HG02981 (cell line): ENCODE data around the gene SCGB1C2.
A peak's percentile ranks its signal among the peaks of the same experiment; 100 is the strongest.
"Not testable (repeated sequence)": the region's sequence is repeated elsewhere in the genome, so short reads cannot be mapped to it uniquely, and the experiment has no call there.

Experiments used
- ATAC-seq: cut with Tn5 transposase; IDR thresholded peaks from one replicate; pipeline ENCODE4 v1.9.1; 2021; ENCODE audit warnings: mild to moderate bottlenecking, moderate library complexity; ENCODE audit not compliant: unreplicated experiment

Gene SCGB1C2

GRCh38 chr17:137166-137807 lies at the start of gene SCGB1C2:
Gene SCGB1C2 (plus strand): TSS chr17:137569. CDS start chr17:137591, 22 bp downstream.
- not testable (repeated sequence) for ATAC-seq

- ATAC-seq, result not testable (repeated sequence)
Measured at GRCh38 chr17:113111-113510, 24.3 kb upstream of the SCGB1C2 start.

GRCh38 chr17:118339-118917 lies 18.9 kb upstream of the SCGB1C2 start:
- not testable (repeated sequence) for ATAC-seq

DNA sequence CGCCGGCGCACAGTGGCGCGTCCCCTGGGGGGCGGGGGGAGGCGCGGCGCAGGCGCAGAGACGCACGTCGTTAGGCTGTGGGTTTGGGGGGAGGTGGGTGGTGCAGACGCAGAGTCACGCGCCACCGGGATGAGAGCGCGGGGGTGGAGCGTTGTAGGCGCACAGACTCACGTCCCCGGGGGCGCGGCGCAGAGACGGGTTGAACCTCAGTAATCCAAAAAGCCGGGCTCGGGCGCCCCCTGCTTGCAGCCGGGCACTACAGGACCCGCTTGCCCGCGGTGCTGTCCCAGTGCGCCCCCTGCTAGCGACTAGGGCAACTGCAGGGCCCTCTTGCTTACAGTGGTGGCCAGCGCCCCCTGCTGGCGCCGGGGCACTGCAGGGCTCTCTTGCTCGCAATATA lies 3.4 kb upstream of the SCGB1C2 start:
- ATAC-seq, result not testable (repeated sequence)

DNA sequence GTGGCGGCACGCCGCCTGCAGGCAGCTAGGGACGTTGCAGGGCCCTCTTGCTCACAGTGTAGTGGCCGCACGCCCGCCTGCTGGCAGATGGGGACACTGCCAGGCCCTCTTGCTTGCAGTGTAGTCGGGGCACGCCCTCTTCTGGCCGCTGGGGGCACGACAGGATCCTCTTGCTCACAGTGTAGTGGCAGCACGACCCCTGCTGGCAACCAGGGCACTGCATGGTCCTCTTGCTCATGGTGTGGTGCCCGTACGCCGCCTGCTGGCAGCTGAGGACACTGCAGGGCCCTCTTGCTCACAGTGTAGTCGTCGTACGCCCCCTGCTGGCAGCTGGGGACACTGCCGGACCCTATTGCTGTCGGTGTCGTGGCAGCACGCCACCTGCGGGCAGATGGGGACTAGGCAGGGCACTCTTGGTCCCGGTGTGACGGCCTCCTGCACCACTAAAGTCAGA lies 3.0 kb upstream of the SCGB1C2 start:
- ATAC-seq, result peak; percentile 82

DNA sequence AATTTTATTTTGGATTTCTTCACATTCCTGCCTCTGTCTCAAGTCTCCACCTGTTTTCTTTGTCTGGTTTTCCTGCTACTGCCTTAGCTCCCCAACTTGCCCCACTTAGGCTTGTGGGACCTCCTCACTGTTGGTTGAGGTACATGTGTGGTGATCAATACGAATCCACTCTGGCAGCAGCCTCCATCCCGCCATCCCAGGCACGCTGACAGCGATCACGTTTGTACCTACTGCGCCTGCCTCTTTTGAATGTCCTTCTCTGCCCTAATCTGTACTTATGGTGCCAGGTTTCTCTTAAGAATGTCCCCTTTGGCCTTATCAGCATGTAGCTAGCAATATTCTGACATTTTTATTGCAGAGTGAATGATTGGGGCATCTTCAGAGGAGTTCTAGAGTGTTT lies 2.3 kb upstream of the SCGB1C2 start:
- ATAC-seq, result not testable (repeated sequence)

GRCh38 chr17:135895-136294 lies 1.5 kb upstream of the SCGB1C2 start:
- ATAC-seq, result not testable (repeated sequence)

DNA sequence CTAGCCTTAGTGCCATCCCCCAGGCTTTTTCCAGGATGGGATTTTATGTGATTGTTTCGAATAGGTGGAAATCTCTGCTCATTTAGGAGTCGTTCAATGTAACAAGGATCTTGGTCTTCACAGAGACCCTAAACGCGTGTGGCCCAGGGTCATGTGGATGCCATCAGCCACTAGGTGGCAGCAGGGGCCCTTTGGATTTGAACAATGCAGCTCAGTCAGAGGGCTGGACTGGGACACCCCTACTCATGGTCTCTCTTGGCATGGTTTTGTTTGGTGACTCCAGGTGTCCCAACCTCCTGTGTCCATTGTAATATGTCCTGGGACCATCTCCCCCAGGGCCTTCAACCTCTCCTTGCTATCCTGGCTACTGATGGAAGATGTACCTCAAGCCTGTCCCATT lies 838 bp upstream of the SCGB1C2 start:
- peak; percentile 67 for ATAC-seq

- not testable (repeated sequence) for ATAC-seq
Measured at GRCh38 chr17:139401-140205, 2.2 kb downstream of the SCGB1C2 start.

- ATAC-seq, result no peak
Measured at GRCh38 chr17:142102-142661, 4.8 kb downstream of the SCGB1C2 start.

- ATAC-seq, result no peak
Measured at GRCh38 chr17:142876-143784, 5.8 kb downstream of the SCGB1C2 start.

DNA sequence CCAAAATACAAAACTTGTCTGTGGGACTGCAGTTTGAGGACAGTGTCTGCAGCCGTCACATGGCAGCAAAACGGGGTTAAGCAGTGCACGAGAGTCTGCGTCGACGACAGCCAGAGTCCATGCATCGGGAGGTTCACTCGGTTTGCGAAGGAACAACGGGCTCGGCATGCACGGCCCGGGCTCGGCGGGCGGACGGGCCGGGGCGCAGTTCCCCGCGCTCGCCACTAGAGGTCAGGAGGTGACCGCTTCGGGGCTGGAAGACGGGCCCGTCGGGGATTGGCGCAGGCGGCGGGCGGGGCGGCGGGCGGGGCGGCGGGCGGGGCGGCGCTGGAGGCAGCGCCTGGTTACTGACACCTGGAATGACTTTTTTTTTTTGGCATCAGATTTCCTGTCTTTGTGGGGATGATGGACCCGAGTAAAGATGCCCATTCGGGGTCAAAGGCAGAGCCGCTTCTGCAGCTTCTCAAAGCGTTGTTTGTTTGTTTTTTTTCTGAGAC lies 6.5 kb downstream of the SCGB1C2 start:
- ATAC-seq, result peak; percentile 59

- ATAC-seq, result no peak
Measured at GRCh38 chr17:144936-145670, 7.7 kb downstream of the SCGB1C2 start.

DNA sequence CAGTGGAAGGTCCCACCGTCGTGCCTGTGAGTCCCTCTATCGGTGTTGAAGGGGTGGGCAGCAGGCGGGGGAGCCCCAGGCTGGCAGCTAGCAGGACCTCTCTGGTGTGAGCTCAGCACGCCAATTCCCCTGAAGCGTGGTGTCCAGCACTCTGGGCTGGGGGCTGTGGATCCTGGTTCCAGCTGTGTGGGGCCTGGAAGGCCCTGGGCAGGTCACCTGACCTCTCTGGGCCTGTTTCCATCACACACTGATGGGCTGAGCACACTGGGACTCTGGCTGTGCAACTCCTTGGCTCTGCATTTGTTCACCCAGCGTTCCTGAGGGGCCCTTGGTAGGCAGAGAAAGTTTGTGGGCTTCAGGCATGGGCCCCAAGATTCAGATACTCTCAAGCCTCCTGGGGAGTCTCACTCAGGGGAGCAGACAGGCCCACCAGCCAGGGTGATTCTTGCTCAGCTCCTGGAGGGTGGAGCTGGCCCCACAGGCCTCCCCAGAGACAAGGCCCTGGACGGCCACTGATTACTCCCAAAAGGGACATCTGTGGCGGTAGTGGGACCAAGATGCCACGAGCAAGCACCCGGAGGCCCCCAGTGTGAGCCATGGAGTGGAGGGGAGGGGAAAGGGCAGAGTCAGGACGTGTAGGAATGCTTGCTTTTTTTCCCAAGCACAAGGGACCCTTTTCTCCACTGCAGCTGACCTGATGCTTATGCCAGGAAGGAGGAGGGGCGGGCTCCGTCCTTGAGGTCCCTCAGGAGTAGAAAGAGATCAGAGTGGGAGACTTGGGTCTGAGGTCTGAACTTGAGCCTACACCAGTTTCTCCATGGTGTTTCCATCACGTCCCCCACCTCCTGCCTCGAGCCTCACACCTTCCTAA lies 8.5 kb downstream of the SCGB1C2 start:
- no peak for ATAC-seq

DNA sequence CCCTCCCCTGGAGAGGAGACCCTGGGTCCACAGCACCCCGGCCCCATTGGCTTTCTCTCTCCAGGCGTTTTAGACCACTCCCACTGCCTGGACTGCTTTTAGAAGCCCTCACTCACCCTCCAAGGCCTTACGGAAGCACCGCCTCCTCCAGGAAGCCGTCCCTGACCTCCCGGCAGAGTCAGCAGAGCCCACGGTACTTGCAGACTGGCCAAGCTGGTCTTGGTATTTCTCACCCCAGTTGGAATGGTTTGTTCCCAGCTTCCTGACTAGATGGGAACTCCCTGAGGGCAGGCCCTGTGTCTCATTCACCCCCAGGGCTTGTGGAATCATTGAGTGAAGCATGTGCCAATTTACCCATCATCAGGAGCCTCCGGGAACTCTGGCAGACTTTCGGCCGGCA lies 9.2 kb downstream of the SCGB1C2 start:
- ATAC-seq, result no peak

GRCh38 chr17:146983-147761 lies 9.8 kb downstream of the SCGB1C2 start:
- ATAC-seq, result no peak

DNA sequence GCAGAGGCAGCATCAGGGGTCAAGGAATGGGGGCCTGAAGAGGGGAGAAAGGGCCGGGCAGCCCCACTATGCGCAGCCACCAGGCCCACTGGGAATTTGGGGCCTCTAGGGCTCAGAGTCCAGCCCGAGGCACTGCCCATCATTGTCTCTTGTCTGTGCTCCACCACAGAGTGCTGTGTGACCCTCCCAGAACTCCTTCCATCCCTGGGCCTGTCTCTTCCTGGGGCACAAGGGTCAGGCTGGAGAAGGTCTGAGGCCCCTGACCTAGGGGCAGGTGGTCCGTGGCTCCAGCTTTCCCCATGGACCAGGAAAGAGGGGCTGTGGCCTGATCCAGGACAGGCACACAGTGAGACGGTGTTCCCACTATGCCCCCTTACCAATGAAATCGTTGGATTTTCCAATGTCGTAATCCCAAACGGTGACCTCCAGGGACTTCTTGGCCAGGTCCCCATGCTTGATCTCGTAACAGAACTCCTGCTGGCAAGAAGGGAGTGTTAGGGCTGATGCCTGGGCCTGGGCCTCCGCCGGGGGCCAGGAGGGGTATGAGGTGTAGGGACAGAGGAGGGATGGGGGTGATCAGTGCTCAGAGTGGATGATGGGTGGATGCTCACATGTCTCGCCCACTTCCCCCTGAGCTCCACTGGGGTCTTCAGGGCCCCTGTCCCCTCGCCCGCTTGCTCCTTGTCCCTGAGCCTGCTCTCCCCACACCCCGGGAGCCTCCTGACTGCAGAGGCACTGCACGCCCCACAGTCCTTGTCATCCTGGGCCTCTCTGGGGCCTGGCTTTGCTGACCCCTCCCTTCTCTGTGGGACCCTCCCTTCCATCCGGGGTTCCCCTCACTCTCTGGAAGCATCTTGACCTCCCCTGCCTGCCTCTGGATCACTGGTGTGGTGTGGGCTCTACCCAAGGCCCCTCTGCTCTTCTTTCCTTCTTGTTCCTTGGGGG lies 10.7 kb downstream of the SCGB1C2 start:
- no peak for ATAC-seq
